CD4-positive, alpha-beta T cell (primary cell): Measurements from ENCODE around the gene PSENEN. TPM values are rescaled to one million over a fixed set of nuclear protein-coding genes. Genes with fewer than 3 reads are reported as not detected.

Source experiments
- ATAC-seq: fragments of 200-7000 bp; cut with Tn5 transposase; one replicate; pipeline ENCODE4 v1.10.0; 2022; ENCODE audit warnings: mild to moderate bottlenecking; ENCODE audit not compliant: poor library complexity
- CTCF ChIA-PET: fragments of 350-600 bp; sonication (Branson Sonifier 250); formaldehyde crosslinking; loops from one replicate; lab custom pipeline; 2021; ENCODE audit warnings: antibody characterized with exemption, inconsistent platforms; lab: Charles Lee
- POLR2A ChIA-PET: fragments of 350-600 bp; sonication (Branson Sonifier 250); formaldehyde crosslinking; loops from one replicate; lab custom pipeline; 2021; ENCODE audit warnings: antibody characterized with exemption, inconsistent platforms; lab: Charles Lee
- DNase-seq, 14 experiments: peaks; one replicate each; pipeline ENCODE4 v3.0.0-alpha.2; 2013 to 2020; ENCODE audit warnings: mixed read lengths in 2 of 14
- H3K27ac ChIP-seq, 2 donors: one replicate each; pipeline versions ENCODE4 v1.5.1 to v1.7.0; 2013; ENCODE audit warnings: low read length in 2 of 2, low read depth in 1 of 2, mild to moderate bottlenecking in 1 of 2
- H3K27me3 ChIP-seq, 2 experiments: 1 replicate in 1 of 2; 2 replicates in 1 of 2; pipeline versions ENCODE4 v1.6.1 to v1.7.0; 2013; ENCODE audit warnings: low read length in 2 of 2, control low read depth in 1 of 2, mild to moderate bottlenecking in 1 of 2, moderate library complexity in 1 of 2; ENCODE audit not compliant: insufficient read depth in 2 of 2, control insufficient read depth in 1 of 2
- H3K36me3 ChIP-seq: one replicate; pipeline ENCODE4 v1.6.1; 2013; ENCODE audit warnings: low read length, control low read depth; ENCODE audit not compliant: insufficient read depth
- H3K4me1 ChIP-seq: one replicate; pipeline ENCODE4 v1.6.1; 2013; ENCODE audit warnings: low read length, control low read depth; ENCODE audit not compliant: insufficient read depth
- H3K4me3 ChIP-seq: one replicate; pipeline ENCODE4 v1.5.1; 2013; ENCODE audit warnings: mild to moderate bottlenecking, low read length, moderate library complexity
- H3K9me3 ChIP-seq, 2 experiments: 1 replicate in 1 of 2; 2 replicates in 1 of 2; pipeline versions ENCODE4 v1.6.1 to v1.7.0; 2013; ENCODE audit warnings: low read length in 2 of 2, mild to moderate bottlenecking in 2 of 2, control low read depth in 1 of 2, moderate library complexity in 1 of 2; ENCODE audit not compliant: control insufficient read depth in 1 of 2, insufficient read depth in 1 of 2
- H3K27ac Mint-ChIP-seq: one replicate; pipeline ENCODE4 v1.8.0; 2020; ENCODE audit warnings: mixed read lengths
- H3K27me3 Mint-ChIP-seq: one replicate; pipeline ENCODE4 v1.8.0; 2021; ENCODE audit warnings: mixed read lengths
- H3K36me3 Mint-ChIP-seq: one replicate; pipeline ENCODE4 v1.8.0; 2021; ENCODE audit warnings: low read depth, mixed read lengths
- H3K4me1 Mint-ChIP-seq: one replicate; pipeline ENCODE4 v1.8.0; 2021; ENCODE audit warnings: low read depth, mixed read lengths
- H3K4me3 Mint-ChIP-seq: one replicate; pipeline ENCODE4 v1.8.0; 2020; ENCODE audit warnings: mild to moderate bottlenecking, mixed read lengths
- H3K9me3 Mint-ChIP-seq: one replicate; pipeline ENCODE4 v1.8.0; 2020; ENCODE audit warnings: mixed read lengths
- intact Hi-C, 2 experiments: fragments of 100-400 bp; cut with DNase I in 1 of 2; cut with micrococcal nuclease in 1 of 2; formaldehyde crosslinking; loops; one replicate each; pipeline versions ENCODE4 v1.15.1 to v1.9.0; 2023 to 2025; cut with DNase I, micrococcal nuclease
- total RNA-seq, 174 experiments: library from RNA in 2 of 174; stranded (reverse) in 2 of 174; gene quantifications; one replicate each; pipeline ENCODE4 v1.2.3 and lab custom pipeline; 2021 to 2026
- TF ChIP-seq, protein P1 (sequence below): fragments of 200-600 bp; IDR thresholded peaks from one replicate; pipeline ENCODE4 v1.8.0; 2022; ENCODE audit warnings: antibody characterized with exemption, mild to moderate bottlenecking

PSENEN gene
- total RNA-seq, 2 experiments from 2014 or later, result 7.3 to 9.4 TPM

- TF ChIP-seq, protein P1, sequence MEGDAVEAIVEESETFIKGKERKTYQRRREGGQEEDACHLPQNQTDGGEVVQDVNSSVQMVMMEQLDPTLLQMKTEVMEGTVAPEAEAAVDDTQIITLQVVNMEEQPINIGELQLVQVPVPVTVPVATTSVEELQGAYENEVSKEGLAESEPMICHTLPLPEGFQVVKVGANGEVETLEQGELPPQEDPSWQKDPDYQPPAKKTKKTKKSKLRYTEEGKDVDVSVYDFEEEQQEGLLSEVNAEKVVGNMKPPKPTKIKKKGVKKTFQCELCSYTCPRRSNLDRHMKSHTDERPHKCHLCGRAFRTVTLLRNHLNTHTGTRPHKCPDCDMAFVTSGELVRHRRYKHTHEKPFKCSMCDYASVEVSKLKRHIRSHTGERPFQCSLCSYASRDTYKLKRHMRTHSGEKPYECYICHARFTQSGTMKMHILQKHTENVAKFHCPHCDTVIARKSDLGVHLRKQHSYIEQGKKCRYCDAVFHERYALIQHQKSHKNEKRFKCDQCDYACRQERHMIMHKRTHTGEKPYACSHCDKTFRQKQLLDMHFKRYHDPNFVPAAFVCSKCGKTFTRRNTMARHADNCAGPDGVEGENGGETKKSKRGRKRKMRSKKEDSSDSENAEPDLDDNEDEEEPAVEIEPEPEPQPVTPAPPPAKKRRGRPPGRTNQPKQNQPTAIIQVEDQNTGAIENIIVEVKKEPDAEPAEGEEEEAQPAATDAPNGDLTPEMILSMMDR, result no peak
- H3K4me1 ChIP-seq, result no peaks in the 10 kb centered on the region
- no peak overlapping the region for H3K4me3 ChIP-seq
- no peaks in the 10 kb centered on the region for H3K27me3 ChIP-seq
- POLR2A ChIA-PET, result no interaction called here
- Mint-ChIP-seq H3K9me3 (no peaks in the 10 kb centered on the region), H3K4me3 (no peak overlapping the region), H3K27me3 (peaks cover 6% of the 10 kb centered on the region), H3K27ac (no peak overlapping the region), H3K4me1 (no peaks in the 10 kb centered on the region), H3K36me3 (no peaks in the 10 kb centered on the region)
- DNase-seq (no peak), ATAC-seq (no peak)
- no peaks in the 10 kb centered on the region for H3K9me3 ChIP-seq
- CTCF ChIA-PET, result no interaction called here
- intact Hi-C loops, result no loop called here
- peaks cover 3% of the 10 kb centered on the region for H3K36me3 ChIP-seq
- no peak overlapping the region for H3K27ac ChIP-seq
Observed at GRCh38 chr19:35789195-35789977, 43.9 kb downstream of the PSENEN start.

DNA sequence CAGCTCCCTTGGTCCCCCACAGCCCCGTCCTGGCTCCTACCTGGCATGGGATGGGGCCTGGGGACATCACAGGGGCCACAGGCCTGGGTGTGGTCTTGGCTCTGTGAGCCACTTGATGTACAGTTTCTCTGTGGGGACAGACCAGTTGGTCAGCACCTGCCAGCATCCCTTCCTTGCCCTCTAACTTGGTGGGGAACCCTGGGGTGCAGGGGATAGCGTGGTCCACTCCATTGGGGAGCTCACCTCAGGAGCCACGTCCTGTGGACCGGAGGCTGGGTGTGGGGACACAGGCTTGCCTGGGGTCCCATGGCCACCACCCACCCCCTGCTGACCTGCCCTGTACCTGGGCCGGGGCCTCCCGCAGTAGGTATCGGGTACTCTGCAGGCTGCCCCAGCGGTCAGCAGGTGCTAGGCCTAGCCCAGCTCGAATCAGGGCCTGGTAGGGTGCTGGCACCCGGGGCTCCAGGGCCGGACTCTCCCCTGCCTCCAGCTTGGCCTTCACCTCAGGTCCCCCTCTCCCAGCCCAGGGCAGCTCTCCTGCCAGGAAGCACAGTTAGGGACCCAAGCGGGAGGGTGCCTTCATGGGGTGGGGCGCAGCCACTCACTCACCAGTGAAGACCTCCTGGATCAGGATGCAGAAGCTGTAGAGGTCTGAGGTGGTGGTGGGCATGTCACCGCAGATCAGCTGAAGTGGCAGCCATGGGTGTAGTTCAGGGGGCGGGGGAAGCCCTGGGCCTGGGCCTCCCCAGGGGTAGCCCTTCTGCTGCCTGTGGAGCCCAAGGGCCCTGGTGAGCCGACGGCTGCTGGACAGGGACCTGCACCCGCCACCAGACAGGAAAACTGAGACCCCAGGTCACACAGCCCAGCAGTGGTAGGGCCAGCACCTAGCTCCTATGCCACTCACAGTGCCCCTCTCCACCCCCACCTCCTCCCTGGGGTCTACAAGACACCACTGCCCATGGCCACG lies 44.8 kb downstream of the PSENEN start:
- no peaks in the 10 kb centered on the region for H3K9me3 ChIP-seq
- Mint-ChIP-seq H3K4me3 (no peak overlapping the region), H3K27ac (no peak overlapping the region), H3K4me1 (no peaks in the 10 kb centered on the region), H3K9me3 (no peaks in the 10 kb centered on the region), H3K27me3 (peaks cover 6% of the 10 kb centered on the region), H3K36me3 (no peaks in the 10 kb centered on the region)
- no peak for DNase-seq
- peaks cover 3% of the 10 kb centered on the region for H3K36me3 ChIP-seq
- CTCF ChIA-PET, result no interaction called here
- intact Hi-C loops, result no loop called here
- no peaks in the 10 kb centered on the region for H3K27me3 ChIP-seq
- H3K4me3 ChIP-seq, result no peak overlapping the region
- no peak overlapping the region for H3K27ac ChIP-seq
- no peaks in the 10 kb centered on the region for H3K4me1 ChIP-seq
- POLR2A ChIA-PET, result no interaction called here
- ATAC-seq, result no peak
- TF ChIP-seq, protein P1, result no peak

GRCh38 chr19:35790981-35791813 lies 45.7 kb downstream of the PSENEN start:
- peaks cover 0 to under 1% of the 10 kb centered on the region in 2 experiments for H3K27me3 ChIP-seq
- H3K27ac Mint-ChIP-seq, result no peak overlapping the region
- ChIA-PET POLR2A (no interaction called here), CTCF (no interaction called here)
- DNase-seq (peak in 1 of 14 experiments; percentile 6), ATAC-seq (no peak)
- H3K36me3 ChIP-seq, result no peaks in the 10 kb centered on the region
- H3K4me3 ChIP-seq, result no peak overlapping the region
- H3K9me3 Mint-ChIP-seq, result no peaks in the 10 kb centered on the region
- H3K27ac ChIP-seq, result no peak overlapping the region
- peaks cover 11% of the 10 kb centered on the region for H3K27me3 Mint-ChIP-seq
- TF ChIP-seq, protein P1, result no peak
- intact Hi-C loops, result no loop called here
- H3K4me3 Mint-ChIP-seq, result no peak overlapping the region
- no peaks in the 10 kb centered on the region for H3K9me3 ChIP-seq
- no peaks in the 10 kb centered on the region for H3K4me1 ChIP-seq
- no peaks in the 10 kb centered on the region for H3K36me3 Mint-ChIP-seq
- H3K4me1 Mint-ChIP-seq, result no peaks in the 10 kb centered on the region
